ENCODE measurements around the gene TSPAN8. TPM values are rescaled to one million over a fixed set of nuclear protein-coding genes. Genes with fewer than 3 reads are reported as not detected.
"Not testable (repeated sequence)": the region's sequence is repeated elsewhere in the genome, so short reads cannot be mapped to it uniquely, and the experiment has no call there.

TSPAN8 gene
- total RNA-seq, 1 donor from 2014 or later = not detected

DNA sequence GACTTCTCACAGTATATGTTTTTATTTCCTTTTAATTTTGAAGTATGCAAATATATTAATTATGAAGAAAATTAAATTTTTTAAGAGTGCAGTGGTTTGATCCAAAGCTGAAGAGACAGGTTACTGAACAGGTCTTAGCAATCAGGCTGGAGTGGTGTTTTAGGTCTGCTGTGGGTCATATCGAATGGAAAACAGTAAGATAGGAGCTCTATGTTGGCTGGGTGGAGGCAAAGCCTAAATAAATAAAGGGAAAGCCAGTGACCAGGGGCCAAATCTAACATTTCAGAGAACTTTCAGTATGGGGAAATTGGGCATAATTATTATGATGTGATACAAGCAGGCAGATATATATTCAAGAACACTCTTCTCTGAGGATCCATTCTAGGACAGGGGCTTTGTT, 12.7 kb upstream of the TSPAN8 start:
- DNase-seq (ENCODE audit: low read depth) (no peak), FAIRE-seq (no peak)
- Histone ChIP-seq H3K27me3 (ENCODE audit: control insufficient read depth, insufficient read depth, low read length) (no peaks in the 10 kb centered on the region), H3K4me3 (ENCODE audit: low read depth, low read length) (no peak overlapping the region), H3K36me3 (ENCODE audit: control insufficient read depth, insufficient read depth, low read length) (no peaks in the 10 kb centered on the region)
- TF ChIP-seq, protein P1, sequence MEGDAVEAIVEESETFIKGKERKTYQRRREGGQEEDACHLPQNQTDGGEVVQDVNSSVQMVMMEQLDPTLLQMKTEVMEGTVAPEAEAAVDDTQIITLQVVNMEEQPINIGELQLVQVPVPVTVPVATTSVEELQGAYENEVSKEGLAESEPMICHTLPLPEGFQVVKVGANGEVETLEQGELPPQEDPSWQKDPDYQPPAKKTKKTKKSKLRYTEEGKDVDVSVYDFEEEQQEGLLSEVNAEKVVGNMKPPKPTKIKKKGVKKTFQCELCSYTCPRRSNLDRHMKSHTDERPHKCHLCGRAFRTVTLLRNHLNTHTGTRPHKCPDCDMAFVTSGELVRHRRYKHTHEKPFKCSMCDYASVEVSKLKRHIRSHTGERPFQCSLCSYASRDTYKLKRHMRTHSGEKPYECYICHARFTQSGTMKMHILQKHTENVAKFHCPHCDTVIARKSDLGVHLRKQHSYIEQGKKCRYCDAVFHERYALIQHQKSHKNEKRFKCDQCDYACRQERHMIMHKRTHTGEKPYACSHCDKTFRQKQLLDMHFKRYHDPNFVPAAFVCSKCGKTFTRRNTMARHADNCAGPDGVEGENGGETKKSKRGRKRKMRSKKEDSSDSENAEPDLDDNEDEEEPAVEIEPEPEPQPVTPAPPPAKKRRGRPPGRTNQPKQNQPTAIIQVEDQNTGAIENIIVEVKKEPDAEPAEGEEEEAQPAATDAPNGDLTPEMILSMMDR (IDR thresholded peaks at IDR 0.05; ENCODE audit: insufficient read depth, low read length, severe bottlenecking) = no peak

DNA sequence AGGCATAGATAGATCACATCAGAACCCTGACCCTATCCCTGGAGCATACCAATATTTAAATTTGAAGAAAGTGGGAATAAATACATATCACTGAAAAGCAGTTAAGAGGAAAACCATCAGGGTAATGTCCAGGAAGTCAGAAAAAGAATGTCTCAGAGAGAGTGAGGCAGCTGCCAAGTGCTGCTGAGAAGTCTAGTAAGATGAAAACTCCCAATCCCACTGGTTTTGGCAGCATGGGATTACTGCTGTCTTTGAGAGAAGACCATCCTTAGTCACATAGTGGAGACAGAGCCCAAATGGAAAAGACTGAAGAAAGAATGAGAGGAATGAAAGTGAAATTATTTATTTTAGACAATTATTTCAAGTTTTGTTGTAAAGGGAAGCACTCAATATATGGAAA, 11.5 kb upstream of the TSPAN8 start:
- DNase-seq (ENCODE audit: low read depth) (no peak), FAIRE-seq (no peak)
- H3K36me3 ChIP-seq (ENCODE audit: control insufficient read depth, insufficient read depth, low read length) = no peaks in the 10 kb centered on the region
- no peaks in the 10 kb centered on the region for H3K27me3 ChIP-seq (ENCODE audit: control insufficient read depth, insufficient read depth, low read length)
- TF ChIP-seq, protein P1 (IDR thresholded peaks at IDR 0.05; ENCODE audit: insufficient read depth, low read length, severe bottlenecking) = no peak
- H3K4me3 ChIP-seq (ENCODE audit: low read depth, low read length) = no peak overlapping the region

DNA sequence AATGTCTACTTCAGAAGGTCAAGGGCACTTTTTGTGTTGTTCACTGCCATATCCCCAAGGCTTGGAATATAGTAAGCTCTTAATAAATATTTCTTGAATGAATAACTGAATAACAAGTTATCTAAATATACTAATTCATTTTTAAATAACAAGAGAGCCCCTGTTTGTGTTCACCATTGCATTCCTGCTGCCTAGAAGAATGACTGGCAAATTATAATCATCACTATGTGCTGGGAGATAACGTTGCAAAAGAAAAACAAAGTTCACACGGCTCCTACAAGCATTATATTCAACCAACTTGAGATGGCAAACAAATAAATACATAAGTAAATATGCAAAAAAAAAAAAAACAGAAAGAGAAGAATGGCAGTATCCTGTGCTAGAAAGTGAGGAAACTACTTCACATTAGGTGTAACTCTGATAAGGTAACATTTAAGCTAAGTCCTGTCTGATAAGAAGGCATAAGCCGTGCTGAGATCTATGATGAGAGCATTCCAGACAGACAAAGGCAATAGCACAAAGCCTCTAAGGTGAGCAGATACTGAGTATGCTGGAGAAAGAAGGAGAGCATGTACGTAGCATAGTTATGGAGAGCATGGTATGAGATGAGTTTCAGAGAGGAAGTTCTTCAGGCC, 9.2 kb upstream of the TSPAN8 start:
- Histone ChIP-seq H3K4me3 (ENCODE audit: low read depth, low read length) (no peak overlapping the region), H3K27me3 (ENCODE audit: control insufficient read depth, insufficient read depth, low read length) (no peaks in the 10 kb centered on the region), H3K36me3 (ENCODE audit: control insufficient read depth, insufficient read depth, low read length) (no peaks in the 10 kb centered on the region)
- TF ChIP-seq, protein P1 (IDR thresholded peaks at IDR 0.05; ENCODE audit: insufficient read depth, low read length, severe bottlenecking) = no peak
- FAIRE-seq (no peak), DNase-seq (ENCODE audit: low read depth) (no peak)

DNA sequence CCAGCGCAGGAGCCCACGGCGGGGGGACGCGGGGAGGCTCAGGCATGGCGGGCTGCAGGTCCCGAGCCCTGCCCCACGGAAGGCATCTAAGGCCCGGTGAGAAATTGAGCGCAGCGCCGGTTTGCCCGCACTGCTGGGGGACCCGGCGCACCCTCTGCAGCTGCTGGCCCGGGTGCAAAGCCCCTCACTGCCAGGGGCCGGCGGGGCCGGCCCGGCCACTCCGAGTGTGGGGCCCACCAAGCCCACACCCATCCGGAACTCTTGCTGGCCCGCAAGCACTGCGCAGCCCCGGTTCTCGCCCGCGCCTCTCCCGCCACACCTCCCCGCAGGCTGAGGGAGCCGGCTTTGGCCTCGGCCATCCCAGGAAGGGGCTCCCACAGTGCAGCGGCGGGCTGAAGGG, 8.5 kb upstream of the TSPAN8 start:
- DNase-seq (ENCODE audit: low read depth) (no peak), FAIRE-seq (no peak)
- TF ChIP-seq, protein P1 (IDR thresholded peaks at IDR 0.05; ENCODE audit: insufficient read depth, low read length, severe bottlenecking) = no peak
- no peaks in the 10 kb centered on the region for H3K27me3 ChIP-seq (ENCODE audit: control insufficient read depth, insufficient read depth, low read length)
- no peak overlapping the region for H3K4me3 ChIP-seq (ENCODE audit: low read depth, low read length)
- H3K36me3 ChIP-seq (ENCODE audit: control insufficient read depth, insufficient read depth, low read length) = no peaks in the 10 kb centered on the region

DNA sequence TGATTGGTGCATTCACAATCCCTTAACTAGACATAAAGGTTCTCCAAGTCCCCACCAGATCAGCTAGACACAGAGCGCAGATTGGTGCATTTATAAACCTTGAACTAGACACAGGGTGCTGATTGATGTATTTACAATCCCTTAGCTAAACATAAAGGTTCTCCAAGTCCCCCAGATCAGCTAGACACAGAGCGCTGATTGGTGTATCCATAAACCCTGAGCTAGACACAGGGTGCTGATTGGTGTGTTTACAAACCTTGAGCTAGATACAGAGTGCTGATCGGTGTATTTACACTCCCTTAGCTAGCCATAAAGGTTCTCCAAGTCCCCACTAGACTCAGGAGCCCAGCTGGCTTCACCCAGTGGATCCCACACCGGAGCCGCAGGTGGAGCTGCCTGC, 8.0 kb upstream of the TSPAN8 start:
- not testable (repeated sequence) for FAIRE-seq

DNA sequence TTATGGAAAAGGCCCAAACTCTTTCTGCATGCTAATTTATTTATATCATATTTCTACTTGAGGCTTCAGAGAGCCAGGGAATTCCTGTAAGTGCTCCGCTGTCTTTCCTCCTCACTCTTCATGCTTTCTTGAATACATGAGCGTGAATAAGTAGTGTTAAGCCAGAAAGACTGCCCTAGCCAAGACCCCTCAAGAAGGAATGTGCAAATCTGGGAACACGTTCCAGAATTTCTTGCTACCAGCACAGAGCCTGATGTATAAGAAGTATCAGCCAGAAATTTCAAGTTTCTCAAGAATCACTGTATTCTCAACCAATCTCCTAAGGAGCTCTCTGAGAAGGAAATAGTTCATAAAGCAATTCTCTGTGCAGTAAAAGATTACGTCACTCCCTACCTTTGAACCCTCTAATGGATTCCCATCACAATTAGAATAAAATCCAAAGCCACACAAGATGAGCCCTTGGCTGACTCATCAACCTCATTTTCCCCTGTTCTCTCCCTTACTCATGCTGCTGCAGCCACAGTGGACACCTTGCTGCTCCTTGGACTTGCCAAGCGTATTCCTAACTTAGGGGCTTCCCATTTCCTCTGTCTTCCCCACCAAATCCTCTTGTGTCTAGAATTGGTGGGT, 6.9 kb upstream of the TSPAN8 start:
- FAIRE-seq (no peak), DNase-seq (ENCODE audit: low read depth) (peak; percentile 25)
- Histone ChIP-seq H3K36me3 (ENCODE audit: control insufficient read depth, insufficient read depth, low read length) (no peaks in the 10 kb centered on the region), H3K27me3 (ENCODE audit: control insufficient read depth, insufficient read depth, low read length) (no peaks in the 10 kb centered on the region), H3K4me3 (ENCODE audit: low read depth, low read length) (no peak overlapping the region)
- TF ChIP-seq, protein P1 (IDR thresholded peaks at IDR 0.05; ENCODE audit: insufficient read depth, low read length, severe bottlenecking) = no peak

More for the DNA sequence above, 8.0 kb upstream of the TSPAN8 start:
- not testable (repeated sequence) for DNase-seq (ENCODE audit: low read depth); H3K36me3 ChIP-seq (ENCODE audit: control insufficient read depth, insufficient read depth, low read length); H3K27me3 ChIP-seq (ENCODE audit: control insufficient read depth, insufficient read depth, low read length); H3K4me3 ChIP-seq (ENCODE audit: low read depth, low read length)
